Stomach (tissue), 4 donors: Measurements from ENCODE around the gene GSG1L.

Source experiments
- POLR2A ChIP-seq, 4 donors: fragments of 450-650 bp; IDR thresholded peaks; one replicate each; pipeline ENCODE4 v1.6.1; 2016; ENCODE audit warnings: antibody characterized with exemption in 4 of 4, control low read depth in 2 of 4, mild to moderate bottlenecking in 1 of 4, moderate library complexity in 1 of 4
- POLR2AphosphoS5 ChIP-seq, 3 donors: sonication (generic); formaldehyde crosslinking; IDR thresholded peaks; one replicate each; pipeline ENCODE4 v1.6.1; 2016; ENCODE audit warnings: antibody characterized with exemption in 3 of 3
- TF ChIP-seq, protein P1 (sequence below), 7 experiments: fragments of 450-650 bp in 4 of 7; fragments of 200-600 bp in 3 of 7; sonication (generic) in 3 of 7; IDR thresholded peaks; one replicate each; pipeline ENCODE4 v1.5.1; 2016 to 2019; ENCODE audit warnings: antibody characterized with exemption in 7 of 7, control low read depth in 2 of 7, mild to moderate bottlenecking in 1 of 7

DNA sequence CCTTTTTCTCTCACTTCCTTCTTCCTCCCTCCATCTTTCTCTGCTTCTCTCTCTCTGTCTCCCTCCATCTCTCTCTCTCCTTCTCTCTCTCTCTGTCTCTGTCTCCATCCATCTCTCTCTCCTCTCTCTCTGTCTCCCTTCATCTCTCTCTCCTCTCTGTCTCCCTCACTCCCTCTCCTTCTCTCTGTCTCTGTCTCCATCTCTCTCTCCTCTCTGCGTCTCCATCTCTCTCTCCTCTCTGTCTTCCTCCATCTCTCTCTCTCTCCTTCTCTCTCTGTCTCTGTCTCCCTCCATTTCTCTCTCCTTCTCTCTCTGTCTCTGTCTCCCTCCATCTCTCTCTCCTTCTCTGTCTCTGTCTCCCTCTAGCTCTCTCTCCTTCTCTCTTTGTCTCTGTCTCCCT lies 194.1 kb downstream of the GSG1L start:
- TF ChIP-seq, protein P1, sequence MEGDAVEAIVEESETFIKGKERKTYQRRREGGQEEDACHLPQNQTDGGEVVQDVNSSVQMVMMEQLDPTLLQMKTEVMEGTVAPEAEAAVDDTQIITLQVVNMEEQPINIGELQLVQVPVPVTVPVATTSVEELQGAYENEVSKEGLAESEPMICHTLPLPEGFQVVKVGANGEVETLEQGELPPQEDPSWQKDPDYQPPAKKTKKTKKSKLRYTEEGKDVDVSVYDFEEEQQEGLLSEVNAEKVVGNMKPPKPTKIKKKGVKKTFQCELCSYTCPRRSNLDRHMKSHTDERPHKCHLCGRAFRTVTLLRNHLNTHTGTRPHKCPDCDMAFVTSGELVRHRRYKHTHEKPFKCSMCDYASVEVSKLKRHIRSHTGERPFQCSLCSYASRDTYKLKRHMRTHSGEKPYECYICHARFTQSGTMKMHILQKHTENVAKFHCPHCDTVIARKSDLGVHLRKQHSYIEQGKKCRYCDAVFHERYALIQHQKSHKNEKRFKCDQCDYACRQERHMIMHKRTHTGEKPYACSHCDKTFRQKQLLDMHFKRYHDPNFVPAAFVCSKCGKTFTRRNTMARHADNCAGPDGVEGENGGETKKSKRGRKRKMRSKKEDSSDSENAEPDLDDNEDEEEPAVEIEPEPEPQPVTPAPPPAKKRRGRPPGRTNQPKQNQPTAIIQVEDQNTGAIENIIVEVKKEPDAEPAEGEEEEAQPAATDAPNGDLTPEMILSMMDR (IDR thresholded peaks at IDR 0.05): no peak
- TF ChIP-seq POLR2A (IDR thresholded peaks at IDR 0.05) (no peak), POLR2AphosphoS5 (IDR thresholded peaks at IDR 0.05) (no peak)
